ENCODE data around the gene SPATA19. TPM values are rescaled to one million over a fixed set of nuclear protein-coding genes. Genes with fewer than 3 reads are reported as not detected.

Gene SPATA19
- total and polyA plus RNA-seq, 11 donors, result not detected

DNA sequence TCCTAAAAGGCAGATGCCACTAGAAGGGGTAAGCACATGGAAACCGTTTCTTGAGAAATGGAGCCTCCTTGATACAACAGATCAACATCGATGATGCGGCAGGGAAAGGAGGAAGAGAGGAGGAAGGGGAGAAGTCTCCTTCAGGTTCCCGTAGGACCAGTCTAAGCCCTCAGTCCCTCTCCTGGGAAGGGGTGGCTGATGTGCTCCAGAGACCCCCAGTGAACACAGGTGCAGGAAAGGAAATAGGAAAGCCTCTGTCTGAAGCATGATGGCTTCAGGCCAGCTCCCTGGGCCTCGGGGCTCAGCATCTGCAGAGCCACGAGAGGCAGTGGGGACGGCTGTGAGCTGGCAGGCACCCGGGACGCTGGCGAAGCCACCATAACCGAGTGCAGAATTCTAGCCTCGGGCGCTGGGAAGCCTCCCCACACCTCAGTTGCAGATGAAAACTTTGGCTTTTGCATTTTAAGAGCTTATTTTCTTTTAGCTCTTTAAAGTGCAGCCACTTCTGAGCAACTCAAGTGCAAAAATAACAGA, 1.8 kb downstream of the SPATA19 start:
- H3K27ac ChIP-seq, result no peak overlapping the region
- no peaks in the 10 kb centered on the region for H3K36me3 ChIP-seq
- peaks cover 0 to 5% (median 0%) of the 10 kb centered on the region in 12 donors for H3K9me3 ChIP-seq
- TF ChIP-seq, protein P1, sequence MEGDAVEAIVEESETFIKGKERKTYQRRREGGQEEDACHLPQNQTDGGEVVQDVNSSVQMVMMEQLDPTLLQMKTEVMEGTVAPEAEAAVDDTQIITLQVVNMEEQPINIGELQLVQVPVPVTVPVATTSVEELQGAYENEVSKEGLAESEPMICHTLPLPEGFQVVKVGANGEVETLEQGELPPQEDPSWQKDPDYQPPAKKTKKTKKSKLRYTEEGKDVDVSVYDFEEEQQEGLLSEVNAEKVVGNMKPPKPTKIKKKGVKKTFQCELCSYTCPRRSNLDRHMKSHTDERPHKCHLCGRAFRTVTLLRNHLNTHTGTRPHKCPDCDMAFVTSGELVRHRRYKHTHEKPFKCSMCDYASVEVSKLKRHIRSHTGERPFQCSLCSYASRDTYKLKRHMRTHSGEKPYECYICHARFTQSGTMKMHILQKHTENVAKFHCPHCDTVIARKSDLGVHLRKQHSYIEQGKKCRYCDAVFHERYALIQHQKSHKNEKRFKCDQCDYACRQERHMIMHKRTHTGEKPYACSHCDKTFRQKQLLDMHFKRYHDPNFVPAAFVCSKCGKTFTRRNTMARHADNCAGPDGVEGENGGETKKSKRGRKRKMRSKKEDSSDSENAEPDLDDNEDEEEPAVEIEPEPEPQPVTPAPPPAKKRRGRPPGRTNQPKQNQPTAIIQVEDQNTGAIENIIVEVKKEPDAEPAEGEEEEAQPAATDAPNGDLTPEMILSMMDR (IDR thresholded peaks at IDR 0.05), result no peak
- TF ChIP-seq POLR2A (IDR thresholded peaks at IDR 0.05), result no peak
- intact Hi-C loops (cut with DNase I), result no loop called here
- WGBS, 4 donors, result 76 to 82% (median 82%) methylated on average over 11 to 13 of the region's 13 CpGs
- H3K4me1 ChIP-seq, result peaks cover 0 to 5% (median 0%) of the 10 kb centered on the region in 12 donors
- no peak overlapping the region for H3K4me3 ChIP-seq
- no peaks in the 10 kb centered on the region for H3K27me3 ChIP-seq
- ATAC-seq (no peak), DNase-seq (no peak)

DNA sequence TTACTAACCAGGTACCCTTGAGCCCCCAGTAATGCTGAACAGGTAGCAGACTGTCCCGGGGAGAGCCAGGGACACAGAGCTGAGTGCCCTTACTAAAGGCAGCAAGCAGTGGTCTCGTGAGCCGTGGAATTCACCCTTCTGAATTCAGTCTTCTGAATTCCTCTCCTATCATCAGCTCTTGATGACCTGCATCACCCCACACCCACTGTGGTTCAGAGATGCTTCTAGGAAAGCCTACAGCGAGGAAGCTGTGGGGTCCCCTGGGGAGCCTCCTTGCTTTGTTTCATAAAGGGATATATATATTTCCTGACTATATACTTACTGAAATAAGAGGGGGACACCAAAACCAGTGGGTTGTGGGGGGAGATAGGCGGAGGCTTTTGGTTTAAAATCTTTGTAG, 2.6 kb downstream of the SPATA19 start:
- intact Hi-C loops (cut with DNase I), result no loop called here
- Histone ChIP-seq H3K36me3 (no peaks in the 10 kb centered on the region), H3K27ac (no peak overlapping the region), H3K4me3 (no peak overlapping the region), H3K27me3 (no peaks in the 10 kb centered on the region), H3K9me3 (peaks cover 0 to 9% (median 0%) of the 10 kb centered on the region in 12 donors), H3K4me1 (peaks cover 0 to 5% (median 0%) of the 10 kb centered on the region in 12 donors)
- DNase-seq, result no peak
- TF ChIP-seq POLR2A (IDR thresholded peaks at IDR 0.05), result no peak
- TF ChIP-seq, protein P1 (IDR thresholded peaks at IDR 0.05), result no peak
- ATAC-seq, result no peak
- WGBS, 4 donors, result 34 to 56% (median 44%) methylated on average over 5 of the region's 5 CpGs

DNA sequence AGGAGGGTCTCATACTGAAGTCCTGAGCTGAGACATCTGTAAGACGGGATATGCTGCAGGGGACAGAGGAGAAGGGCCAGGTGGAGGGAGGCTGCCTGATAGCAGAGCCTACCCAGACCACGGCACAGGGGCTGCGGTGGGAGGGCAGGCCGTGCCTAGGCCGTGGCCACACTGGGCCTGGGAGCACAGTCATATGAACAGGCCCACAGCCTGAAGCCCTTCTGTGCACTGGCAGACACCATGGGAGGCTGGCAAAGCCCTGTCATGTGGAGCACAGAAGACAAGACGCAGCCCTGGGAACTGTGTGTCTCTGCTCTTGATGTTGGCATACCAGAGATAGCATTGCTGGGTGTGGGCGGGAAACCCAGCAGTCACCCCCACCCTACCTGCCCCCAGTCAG, 3.3 kb downstream of the SPATA19 start:
- 51 to 57% (median 52%) methylated on average over 6 to 7 of the region's 7 CpGs for WGBS, 4 donors
- peak; percentile 41 to 77 (median 66) for ATAC-seq

DNA sequence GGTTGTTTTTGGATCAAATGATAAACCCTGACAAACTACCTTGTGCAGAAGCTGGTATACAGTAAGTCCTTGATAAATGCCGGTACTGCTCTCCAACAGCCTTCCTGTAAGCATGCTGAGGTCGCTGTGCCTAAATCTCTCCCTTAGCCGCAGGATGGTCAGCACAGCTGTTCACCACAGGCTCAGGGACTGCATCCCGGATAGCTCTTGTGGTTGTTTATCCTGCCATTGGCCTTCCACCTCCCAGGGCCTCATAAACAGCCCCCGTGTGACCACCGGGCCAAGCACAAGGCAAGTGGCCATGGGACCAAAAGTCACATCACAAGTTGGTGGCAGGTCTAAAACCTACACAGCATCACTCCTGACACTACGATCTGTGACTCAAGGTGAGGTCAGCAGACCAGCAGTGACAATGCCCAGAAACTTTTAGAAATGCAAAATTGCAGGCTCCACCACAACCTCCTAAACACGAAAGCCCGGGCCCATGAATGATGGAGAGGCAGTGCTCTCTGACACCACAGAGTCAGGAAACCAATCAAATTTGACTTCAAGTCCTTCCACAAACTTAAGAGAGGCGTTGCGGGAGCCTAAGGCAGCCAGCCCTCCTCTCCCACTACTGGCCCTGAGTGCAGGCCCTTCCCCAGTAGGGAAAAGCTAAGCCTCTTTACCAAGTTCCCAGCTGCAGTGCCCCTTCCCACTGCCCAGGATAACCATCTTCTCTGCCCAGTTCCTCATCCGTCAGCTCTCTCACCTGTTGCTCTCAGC, 3.9 kb downstream of the SPATA19 start:
- peaks cover 0 to 5% (median 0%) of the 10 kb centered on the region in 12 donors for H3K4me1 ChIP-seq
- no peak for DNase-seq
- TF ChIP-seq, protein P1 (IDR thresholded peaks at IDR 0.05), result no peak
- peaks cover 0 to 10% (median 0%) of the 10 kb centered on the region in 12 donors for H3K9me3 ChIP-seq
- no peak overlapping the region for H3K4me3 ChIP-seq
- H3K36me3 ChIP-seq, result no peaks in the 10 kb centered on the region
- 70 to 90% (median 82%) methylated on average over 11 to 12 of the region's 12 CpGs for WGBS, 4 donors
- no peak overlapping the region for H3K27ac ChIP-seq
- intact Hi-C loops (cut with DNase I), result no loop called here
- no peak for ATAC-seq
- peaks cover 0 to 10% (median 0%) of the 10 kb centered on the region in 9 donors for H3K27me3 ChIP-seq

More for the DNA sequence above, 3.3 kb downstream of the SPATA19 start:
- no peak overlapping the region for H3K4me3 ChIP-seq
- peak in 1 of 5 donors; percentile 38 for DNase-seq
- TF ChIP-seq POLR2A (IDR thresholded peaks at IDR 0.05), result no peak
- TF ChIP-seq, protein P1 (IDR thresholded peaks at IDR 0.05), result no peak
- H3K4me1 ChIP-seq, result peaks cover 0 to 5% (median 0%) of the 10 kb centered on the region in 12 donors
- H3K27ac ChIP-seq, result no peak overlapping the region
- no peaks in the 10 kb centered on the region for H3K36me3 ChIP-seq
- peaks cover 0 to 10% (median 0%) of the 10 kb centered on the region in 12 donors for H3K9me3 ChIP-seq
- peaks cover 0 to 6% (median 0%) of the 10 kb centered on the region in 9 donors for H3K27me3 ChIP-seq
- intact Hi-C loops (cut with DNase I), result no loop called here

Data from heart left ventricle (tissue), 16 donors.